Panc1 (cell line): ENCODE data around the gene LAMB1. TPM values are rescaled to one million over a fixed set of nuclear protein-coding genes. Genes with fewer than 3 reads are reported as not detected.
A peak's percentile ranks its signal among the peaks of the same experiment; 100 is the strongest.
"Not testable (repeated sequence)": the region's sequence is repeated elsewhere in the genome, so short reads cannot be mapped to it uniquely, and the experiment has no call there.

Experiments used
- ATAC-seq: fragments of 200-7000 bp; cut with Tn5 transposase; 2 replicates; pipeline ENCODE4 v1.9.1; 2020; ENCODE audit warnings: mild to moderate bottlenecking, moderate library complexity
- BruUV-seq: library from RNA; stranded (reverse); fragments of 400-500 nt; replicated peaks from 2 replicates; lab custom pipeline; 2021; lab: Mats Ljungman, UMichigan
- CTCF ChIA-PET: fragments of 300-600 bp; sonication (Branson Sonifier 250); formaldehyde crosslinking; loops from one replicate; lab custom pipeline; 2022; ENCODE audit warnings: antibody characterized with exemption; lab: Charles Lee
- POLR2A ChIA-PET: fragments of 300-600 bp; sonication (Branson Sonifier 250); formaldehyde crosslinking; loops from one replicate; lab custom pipeline; 2022; ENCODE audit warnings: antibody characterized with exemption; lab: Charles Lee
- DNase-seq: peaks from one replicate; pipeline ENCODE4 v3.0.0-alpha.2; 2010; ENCODE audit warnings: low read depth, low spot score
- H3K27ac ChIP-seq: 2 replicates; pipeline ENCODE4 v1.5.1; 2011; ENCODE audit warnings: mild to moderate bottlenecking, low read length, inconsistent platforms
- H3K27me3 ChIP-seq: fragments of 200-500 bp; sonication (Bioruptor generic); 2 replicates; pipeline ENCODE4 v1.6.0; 2014; ENCODE audit warnings: low read length, inconsistent platforms; ENCODE audit not compliant: control insufficient read depth, insufficient read depth
- H3K36me3 ChIP-seq: fragments of 200-500 bp; sonication (Bioruptor generic); 2 replicates; pipeline ENCODE4 v1.5.1; 2014; ENCODE audit warnings: inconsistent platforms, mild to moderate bottlenecking, low read length, moderate library complexity; ENCODE audit not compliant: control insufficient read depth, insufficient read depth
- H3K4me1 ChIP-seq: 2 replicates; pipeline ENCODE4 v1.5.1; 2011; ENCODE audit warnings: inconsistent platforms, mild to moderate bottlenecking, low read length, moderate library complexity; ENCODE audit not compliant: control insufficient read depth, insufficient read depth
- H3K4me3 ChIP-seq, 2 experiments: 2 replicates each; pipeline ENCODE4 v1.5.1; 2011 to 2012; ENCODE audit warnings: low read depth in 2 of 2, low read length in 2 of 2, mild to moderate bottlenecking in 2 of 2, inconsistent platforms in 1 of 2, moderate library complexity in 1 of 2
- H3K9me3 ChIP-seq: fragments of 200-500 bp; sonication (Bioruptor generic); 2 replicates; pipeline ENCODE4 v1.5.1; 2014; ENCODE audit warnings: low read depth, mild to moderate bottlenecking, inconsistent platforms, low read length, moderate library complexity; ENCODE audit not compliant: control insufficient read depth, insufficient read depth
- CTCF ChIP-seq: fragments of 450-650 bp; IDR thresholded peaks from 2 replicates; pipeline ENCODE4 v1.5.1; 2017; ENCODE audit warnings: mild to moderate bottlenecking
- POLR2AphosphoS5 ChIP-seq: IDR thresholded peaks from 2 replicates; pipeline ENCODE4 v1.6.1; 2012; ENCODE audit warnings: mild to moderate bottlenecking, low read depth, low read length, moderate library complexity
- REST ChIP-seq, 2 experiments: IDR thresholded peaks; 2 replicates each; pipeline ENCODE4 v1.6.1; 2011 to 2012; ENCODE audit warnings: low read depth in 2 of 2, control low read depth in 1 of 2, low read length in 1 of 2, mild to moderate bottlenecking in 1 of 2, moderate library complexity in 1 of 2; ENCODE audit not compliant: insufficient read depth in 1 of 2
- SIN3A ChIP-seq: IDR thresholded peaks from 2 replicates; pipeline ENCODE4 v1.6.1; 2012; ENCODE audit warnings: low read depth, mild to moderate bottlenecking, low read length, moderate library complexity, borderline replicate concordance; ENCODE audit not compliant: insufficient read depth
- TCF7L2 ChIP-seq: IDR thresholded peaks from 2 replicates; pipeline ENCODE4 v1.6.1; 2011; ENCODE audit warnings: mild to moderate bottlenecking, low read depth, low read length, inconsistent platforms
- in situ Hi-C: cut with HindIII; loops from 2 replicates; pipeline ENCODE4 v1.10.0; 2016; ENCODE audit warnings: low sequenced_read_pairs, low pct_unique_long_range_greater_than_20kb
- intact Hi-C: fragments of 100-400 bp; cut with micrococcal nuclease; formaldehyde crosslinking; loops from one replicate; pipeline ENCODE4 v1.10.0; 2022; ENCODE audit not compliant: unreplicated experiment
- total RNA-seq: library from RNA; stranded (reverse); gene quantifications from one replicate; pipeline ENCODE4 v1.2.1, GENCODE V29; 2021; ENCODE audit not compliant: unreplicated experiment

The LAMB1 gene
- total RNA-seq, 1 experiment from 2014 or later, result 204 TPM

DNA sequence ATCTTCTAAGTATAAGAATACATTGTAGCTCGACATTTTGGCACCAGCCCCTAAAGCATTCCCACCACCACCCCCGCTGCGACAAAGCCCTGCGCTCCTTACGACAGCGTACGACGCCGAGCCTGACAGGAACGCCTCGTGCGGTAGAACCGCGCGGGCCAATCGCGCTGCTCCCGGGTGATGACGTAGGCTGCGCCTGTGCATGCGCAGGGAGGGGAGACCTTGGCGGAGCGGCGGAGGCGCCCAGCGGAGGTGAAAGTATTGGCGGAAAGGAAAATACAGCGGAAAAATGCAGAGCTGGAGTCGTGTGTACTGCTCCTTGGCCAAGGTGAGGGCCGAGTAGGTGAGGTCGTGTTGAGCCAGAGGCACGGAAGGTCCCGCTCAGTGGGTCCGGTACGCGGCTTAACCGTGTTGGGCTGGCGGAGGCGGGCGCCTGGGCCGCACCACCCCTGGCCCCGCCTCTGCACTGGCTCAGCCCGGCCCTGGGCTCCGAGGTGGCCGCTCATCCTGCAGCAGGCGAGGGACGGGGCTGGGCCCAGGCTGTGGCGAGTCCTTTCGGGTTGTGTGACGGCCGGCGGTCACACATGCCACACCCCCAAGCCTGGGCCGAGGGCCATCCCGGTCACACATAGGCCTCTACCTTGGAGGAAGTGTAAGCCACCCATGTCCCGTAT is 111.9 kb downstream of the LAMB1 start, which contains the start of gene DLD:
TSS of gene DLD (plus strand) at position 222 of the 674 bp plus-strand sequence. CDS start at position 290, 68 bp downstream.
- intact Hi-C loops (no loop called here), in situ Hi-C loops (no loop called here)
- BruUV-seq, result TSS peak; percentile 76
- Histone ChIP-seq H3K27ac (peak within 1 kb of the TSS; percentile 81), H3K27me3 (no peaks in the 10 kb centered on the region), H3K36me3 (peaks cover 15% of the 10 kb centered on the region), H3K4me1 (peaks cover 21% of the 10 kb centered on the region), H3K4me3 (peak within 1 kb of the TSS; percentile 85 to 95), H3K9me3 (no peaks in the 10 kb centered on the region)
- ATAC-seq (peak; percentile 99), DNase-seq (peak; percentile 89)
- CTCF ChIA-PET, result interaction anchor here (1.0 kb wide), 1 partner anchor 9 kb away, joined by 3 read pairs; no protein-coding TSS in a partner anchor
- TF ChIP-seq TCF7L2 (no peak), SIN3A (peak; percentile 91; the same call in 1 of the 2 replicates), CTCF (no peak), POLR2AphosphoS5 (peak; percentile 82)
- POLR2A ChIA-PET, result interaction anchor here (0.6 kb wide), 1 partner anchor 12 kb away, joined by 6 read pairs; no protein-coding TSS in a partner anchor

DNA sequence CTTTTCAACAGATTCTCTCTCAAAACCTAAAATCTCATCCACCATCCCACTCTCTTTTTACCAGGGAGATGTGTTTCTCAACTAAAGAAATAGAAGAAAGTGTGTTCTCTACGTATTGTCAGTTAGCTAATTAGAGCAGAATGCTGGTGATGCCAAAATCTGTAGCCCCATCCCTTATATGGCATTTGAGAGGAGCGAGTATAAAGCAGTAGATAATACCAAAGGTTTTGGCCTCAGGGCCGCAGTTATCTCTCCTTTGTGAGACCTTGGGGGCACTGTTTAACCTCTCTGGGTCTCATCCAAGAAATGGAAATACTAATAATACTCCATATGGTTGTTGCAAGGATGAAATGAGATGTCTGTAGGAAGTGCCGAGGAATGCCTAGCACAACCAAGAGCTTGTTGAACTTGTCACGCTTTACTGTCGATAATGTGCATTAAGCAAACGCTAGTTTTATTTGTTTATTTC is 112.4 kb downstream of the LAMB1 start:
- intact Hi-C loops, result no loop called here
- H3K9me3 ChIP-seq, result no peaks in the 10 kb centered on the region
- in situ Hi-C loops, result no loop called here
- peak overlapping the region; percentile 85 to 95 for H3K4me3 ChIP-seq
- TF ChIP-seq POLR2AphosphoS5 (no peak), TCF7L2 (no peak), SIN3A (no peak)
- H3K27ac ChIP-seq, result peak overlapping the region; percentile 81
- DNase-seq (no peak), ATAC-seq (peak; percentile 24)
- CTCF ChIA-PET, result interaction anchor here (1.0 kb wide), 1 partner anchor 8 kb away, joined by 3 read pairs; no protein-coding TSS in a partner anchor
- no peaks in the 10 kb centered on the region for H3K27me3 ChIP-seq
- H3K4me1 ChIP-seq, result peaks cover 21% of the 10 kb centered on the region
- BruUV-seq, result no TSS peak
- peaks cover 15% of the 10 kb centered on the region for H3K36me3 ChIP-seq
- POLR2A ChIA-PET, result interaction anchor here (0.6 kb wide), 1 partner anchor 11 kb away, joined by 6 read pairs; no protein-coding TSS in a partner anchor

DNA sequence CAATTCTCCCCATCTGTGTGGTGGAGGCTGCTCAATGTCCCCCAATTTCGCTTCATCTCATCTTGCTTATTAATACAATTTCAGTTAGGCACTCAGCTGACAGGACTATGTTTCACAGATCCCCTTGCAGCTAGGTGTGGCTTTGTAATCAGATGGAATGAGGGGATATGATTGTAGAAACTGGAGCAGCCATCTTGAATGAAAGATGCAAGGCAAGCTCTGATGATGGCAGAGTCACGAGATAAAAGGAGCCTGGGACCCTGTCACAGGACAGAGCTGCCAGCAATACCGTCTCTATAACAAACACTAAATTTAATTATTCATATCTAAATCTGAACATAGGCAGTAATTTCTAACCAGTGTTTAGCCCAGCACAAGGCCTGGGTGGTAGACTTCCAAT is 113.0 kb downstream of the LAMB1 start:
- no peaks in the 10 kb centered on the region for H3K27me3 ChIP-seq
- H3K36me3 ChIP-seq, result peaks cover 12% of the 10 kb centered on the region
- no peak for TF ChIP-seq CTCF
- no peak for TF ChIP-seq TCF7L2
- TF ChIP-seq REST (IDR thresholded peaks at IDR 0.05; ENCODE audit: insufficient read depth in 1 of 2, low read depth in 2 of 2, low read length in 1 of 2), result no peak
- TF ChIP-seq POLR2AphosphoS5, result no peak
- TF ChIP-seq SIN3A, result no peak
- CTCF ChIA-PET, result interaction anchor here (1.0 kb wide), 1 partner anchor 8 kb away, joined by 3 read pairs; no protein-coding TSS in a partner anchor
- H3K9me3 ChIP-seq, result no peaks in the 10 kb centered on the region
- peak overlapping the region; percentile 81 for H3K27ac ChIP-seq
- POLR2A ChIA-PET, result no interaction called here
- peak overlapping the region in 1 of 2 experiments; percentile 95; a peak in 1 of 4 replicates for H3K4me3 ChIP-seq
- peaks cover 21% of the 10 kb centered on the region for H3K4me1 ChIP-seq
- no peak for DNase-seq
- no peak for ATAC-seq
- in situ Hi-C loops, result no loop called here
- intact Hi-C loops, result no loop called here
- no TSS peak for BruUV-seq

DNA sequence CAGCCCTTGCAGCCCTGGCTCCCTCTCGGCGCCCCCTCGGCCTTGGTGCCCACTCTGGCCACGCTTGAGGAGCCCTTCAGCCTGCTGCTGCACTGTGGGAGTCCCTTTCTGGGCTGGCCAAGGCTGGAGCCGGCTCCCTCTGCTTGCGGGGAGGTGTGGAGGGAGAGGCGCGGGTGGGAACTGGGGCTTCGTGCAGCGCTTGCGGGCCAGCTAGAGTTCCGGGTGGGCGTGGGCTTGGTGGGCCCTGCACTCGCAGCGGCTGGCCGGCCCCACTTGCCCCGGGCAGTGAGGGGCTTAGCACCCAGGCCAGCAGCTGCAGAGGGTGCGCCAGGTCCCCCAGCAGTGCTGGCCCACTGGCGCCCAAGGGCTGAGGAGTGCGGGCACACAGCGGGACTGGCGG is 115.1 kb downstream of the LAMB1 start:
- in situ Hi-C loops, BruUV-seq, POLR2A ChIA-PET: not testable (repeated sequence)

More for the DNA sequence above, 115.1 kb downstream of the LAMB1 start:
- H3K27ac ChIP-seq, DNase-seq, H3K27me3 ChIP-seq, H3K36me3 ChIP-seq, ATAC-seq, H3K4me3 ChIP-seq, H3K9me3 ChIP-seq, intact Hi-C loops: not testable (repeated sequence)
- peaks cover 12% of the 10 kb centered on the region for H3K4me1 ChIP-seq
- CTCF ChIA-PET, result interaction anchor here (0.6 kb wide), 1 partner anchor 13 kb away, joined by 4 read pairs; no protein-coding TSS in a partner anchor
